ENCODE measurements around the gene NELFE. TPM values are rescaled to one million over a fixed set of nuclear protein-coding genes. Genes with fewer than 3 reads are reported as not detected.
"Not testable (repeated sequence)": the region's sequence is repeated elsewhere in the genome, so short reads cannot be mapped to it uniquely, and the experiment has no call there.

The NELFE gene
- total RNA-seq (2022) (75.3 and 82.0 TPM in 2 replicates), Bru-seq, nascent RNA (percentile 79 among the genes with signal in this experiment), BruChase-seq, experiment 1, labeled RNA remaining after a 2-hour chase (percentile 69 among the genes with signal in this experiment), BruChase-seq, experiment 2, labeled RNA remaining after a 6-hour chase (percentile 78 among the genes with signal in this experiment)
- long read RNA-seq, transcript NELFE-202 (11 exons, 1,584 nt): major isoform, 140 of 196 reads
- long read RNA-seq, partial matches to known transcripts: 10 of 196 reads
- long read RNA-seq, other reads (novel, unspliced or antisense): 43 of 196 reads

DNA sequence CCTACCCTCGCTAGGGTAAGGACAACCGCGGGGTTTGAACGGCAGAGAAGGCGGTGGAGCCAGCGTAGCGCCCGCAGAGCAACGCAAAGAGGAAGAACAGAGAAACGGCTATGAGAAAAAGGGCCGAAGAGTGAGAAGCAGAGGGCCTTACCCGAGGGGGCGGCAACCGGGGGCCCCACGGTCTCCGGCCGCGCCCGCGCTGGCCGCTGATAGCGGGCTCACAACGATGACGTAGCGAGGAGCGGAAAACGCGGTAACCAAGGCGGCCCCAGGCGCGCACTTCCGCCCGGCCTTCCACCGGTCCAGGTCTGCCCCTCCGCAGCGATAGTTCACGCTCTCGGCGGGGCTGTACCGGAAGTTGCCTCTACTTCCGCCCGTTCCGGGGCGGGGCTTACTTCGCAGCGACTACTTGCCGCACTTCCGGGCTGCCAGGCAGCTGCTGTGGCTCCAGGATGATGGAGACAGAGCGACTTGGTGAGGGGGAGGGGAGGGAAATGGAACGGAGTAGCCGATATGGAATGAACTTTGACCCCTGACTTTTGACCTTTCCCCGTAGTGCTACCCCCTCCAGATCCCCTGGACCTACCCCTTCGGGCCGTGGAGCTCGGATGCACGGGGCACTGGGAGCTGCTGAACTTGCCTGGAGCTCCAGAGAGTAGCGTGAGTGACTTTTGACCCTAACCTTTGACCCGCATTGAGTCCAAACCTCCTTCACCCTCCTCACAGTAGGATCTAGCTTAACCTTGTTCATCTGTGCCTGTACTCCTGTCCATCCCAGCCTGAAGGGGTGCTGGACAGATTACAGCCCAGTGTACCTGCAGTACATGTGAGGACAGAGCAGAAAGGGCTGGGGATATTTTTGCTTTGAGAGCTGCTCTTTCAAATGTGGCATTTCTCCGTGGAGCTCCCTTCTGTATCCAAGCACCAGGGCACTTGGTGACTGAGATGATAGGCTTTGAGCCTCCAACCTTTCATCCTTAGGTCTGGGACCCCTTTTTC lies at the start of gene NELFE, which contains the start of gene SKIC2:
Gene NELFE, minus strand, starts transcription at position 231 of the 999 bp plus-strand sequence. CDS start 525 bp downstream, outside the sequence.
Gene SKIC2, plus strand, starts transcription at position 435 of the 999 bp plus-strand sequence. Its CDS starts 18 bp downstream, at position 453.
- Mint-ChIP-seq H3K9me3 (ENCODE audit: unreplicated experiment) (no peaks in the 10 kb centered on the region), H3K4me1 (ENCODE audit: low read depth, unreplicated experiment) (peaks cover 15% of the 10 kb centered on the region), H3K36me3 (ENCODE audit: insufficient read depth, unreplicated experiment) (peaks cover 80% of the 10 kb centered on the region), H3K4me3 (ENCODE audit: unreplicated experiment) (peak within 1 kb of the TSS; percentile 99), H3K27me3 (ENCODE audit: insufficient read depth, unreplicated experiment) (no peaks in the 10 kb centered on the region), H3K27ac (ENCODE audit: unreplicated experiment) (peak within 1 kb of the TSS; percentile 98)
- Histone ChIP-seq H3K9me3 (no peaks in the 10 kb centered on the region), H3K4me3 (ENCODE audit: low read depth, low read length) (peak within 1 kb of the TSS; percentile 74), H3K4me1 (peaks cover 3% of the 10 kb centered on the region; the same call in 1 of the 2 replicates), H3K36me3 (ENCODE audit: control insufficient read depth, insufficient read depth, low read length) (peaks cover 11% of the 10 kb centered on the region), H3K27me3 (replicated peaks; ENCODE audit: control insufficient read depth, insufficient read depth, low read length) (no peaks in the 10 kb centered on the region)
- POLR2A ChIA-PET: interaction anchor here (0.5 to 2.6 kb wide), 6 partner anchors 11 to 61 kb away, joined by 3 to 18 read pairs (median 6); partner anchors contain the start of genes CFB, DXO and ZBTB12
- TF ChIP-seq, protein P1, sequence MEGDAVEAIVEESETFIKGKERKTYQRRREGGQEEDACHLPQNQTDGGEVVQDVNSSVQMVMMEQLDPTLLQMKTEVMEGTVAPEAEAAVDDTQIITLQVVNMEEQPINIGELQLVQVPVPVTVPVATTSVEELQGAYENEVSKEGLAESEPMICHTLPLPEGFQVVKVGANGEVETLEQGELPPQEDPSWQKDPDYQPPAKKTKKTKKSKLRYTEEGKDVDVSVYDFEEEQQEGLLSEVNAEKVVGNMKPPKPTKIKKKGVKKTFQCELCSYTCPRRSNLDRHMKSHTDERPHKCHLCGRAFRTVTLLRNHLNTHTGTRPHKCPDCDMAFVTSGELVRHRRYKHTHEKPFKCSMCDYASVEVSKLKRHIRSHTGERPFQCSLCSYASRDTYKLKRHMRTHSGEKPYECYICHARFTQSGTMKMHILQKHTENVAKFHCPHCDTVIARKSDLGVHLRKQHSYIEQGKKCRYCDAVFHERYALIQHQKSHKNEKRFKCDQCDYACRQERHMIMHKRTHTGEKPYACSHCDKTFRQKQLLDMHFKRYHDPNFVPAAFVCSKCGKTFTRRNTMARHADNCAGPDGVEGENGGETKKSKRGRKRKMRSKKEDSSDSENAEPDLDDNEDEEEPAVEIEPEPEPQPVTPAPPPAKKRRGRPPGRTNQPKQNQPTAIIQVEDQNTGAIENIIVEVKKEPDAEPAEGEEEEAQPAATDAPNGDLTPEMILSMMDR (IDR thresholded peaks at IDR 0.05; ENCODE audit: insufficient read depth in 1 of 2, low read depth in 1 of 2, low read length in 1 of 2, severe bottlenecking in 1 of 2, unreplicated experiment in 1 of 2): no peak
- CTCF ChIA-PET: interaction anchor here (0.6 to 1.7 kb wide), 5 partner anchors 13 to 802 kb away, joined by 3 to 5 read pairs (median 4); partner anchors contain the start of gene CFB
- TSS peak; percentile 54 for BruUV-seq (replicated peaks)
- DNase-seq: peak; percentile 98
- intact Hi-C loops (cut with micrococcal nuclease; ENCODE audit: unreplicated experiment): loop anchor here (1.0 kb wide), 2 partner anchors 13 to 14 kb away; partner anchors contain the start of gene DXO

DNA sequence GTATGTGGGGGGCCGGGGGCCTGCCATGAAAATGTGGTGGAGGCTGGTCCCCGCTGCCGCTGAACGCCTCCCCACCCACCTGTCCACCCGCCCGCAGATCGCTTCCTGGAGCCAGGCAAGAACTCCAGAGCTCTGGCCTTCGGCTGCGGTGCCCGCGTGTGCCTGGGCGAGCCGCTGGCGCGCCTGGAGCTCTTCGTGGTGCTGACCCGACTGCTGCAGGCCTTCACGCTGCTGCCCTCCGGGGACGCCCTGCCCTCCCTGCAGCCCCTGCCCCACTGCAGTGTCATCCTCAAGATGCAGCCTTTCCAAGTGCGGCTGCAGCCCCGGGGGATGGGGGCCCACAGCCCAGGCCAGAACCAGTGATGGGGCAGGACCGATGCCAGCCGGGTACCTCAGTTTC lies 49.3 kb upstream of the NELFE start:
- H3K4me3 Mint-ChIP-seq (ENCODE audit: unreplicated experiment); intact Hi-C loops (cut with micrococcal nuclease; ENCODE audit: unreplicated experiment): not testable (repeated sequence)

GRCh38 chr6:32007086-32007485 lies 48.3 kb upstream of the NELFE start:
- H3K4me1 ChIP-seq; H3K9me3 Mint-ChIP-seq (ENCODE audit: unreplicated experiment); H3K36me3 ChIP-seq (ENCODE audit: control insufficient read depth, insufficient read depth, low read length); CTCF ChIA-PET; H3K9me3 ChIP-seq; H3K4me1 Mint-ChIP-seq (ENCODE audit: low read depth, unreplicated experiment); H3K4me3 ChIP-seq (ENCODE audit: low read depth, low read length); H3K27ac Mint-ChIP-seq (ENCODE audit: unreplicated experiment); POLR2A ChIA-PET; H3K27me3 Mint-ChIP-seq (ENCODE audit: insufficient read depth, unreplicated experiment); H3K27me3 ChIP-seq (replicated peaks; ENCODE audit: control insufficient read depth, insufficient read depth, low read length); H3K36me3 Mint-ChIP-seq (ENCODE audit: insufficient read depth, unreplicated experiment); BruUV-seq (replicated peaks); H3K4me3 Mint-ChIP-seq (ENCODE audit: unreplicated experiment); intact Hi-C loops (cut with micrococcal nuclease; ENCODE audit: unreplicated experiment): not testable (repeated sequence)
- peak; percentile 11 to 40 for DNase-seq

More for the DNA sequence above, 49.3 kb upstream of the NELFE start:
- H3K9me3 ChIP-seq; POLR2A ChIA-PET; H3K27me3 Mint-ChIP-seq (ENCODE audit: insufficient read depth, unreplicated experiment); H3K27me3 ChIP-seq (replicated peaks; ENCODE audit: control insufficient read depth, insufficient read depth, low read length); H3K4me3 ChIP-seq (ENCODE audit: low read depth, low read length); H3K36me3 Mint-ChIP-seq (ENCODE audit: insufficient read depth, unreplicated experiment); H3K4me1 ChIP-seq; H3K27ac Mint-ChIP-seq (ENCODE audit: unreplicated experiment); DNase-seq; H3K9me3 Mint-ChIP-seq (ENCODE audit: unreplicated experiment); H3K4me1 Mint-ChIP-seq (ENCODE audit: low read depth, unreplicated experiment); BruUV-seq (replicated peaks); H3K36me3 ChIP-seq (ENCODE audit: control insufficient read depth, insufficient read depth, low read length); CTCF ChIA-PET: not testable (repeated sequence)

DNA sequence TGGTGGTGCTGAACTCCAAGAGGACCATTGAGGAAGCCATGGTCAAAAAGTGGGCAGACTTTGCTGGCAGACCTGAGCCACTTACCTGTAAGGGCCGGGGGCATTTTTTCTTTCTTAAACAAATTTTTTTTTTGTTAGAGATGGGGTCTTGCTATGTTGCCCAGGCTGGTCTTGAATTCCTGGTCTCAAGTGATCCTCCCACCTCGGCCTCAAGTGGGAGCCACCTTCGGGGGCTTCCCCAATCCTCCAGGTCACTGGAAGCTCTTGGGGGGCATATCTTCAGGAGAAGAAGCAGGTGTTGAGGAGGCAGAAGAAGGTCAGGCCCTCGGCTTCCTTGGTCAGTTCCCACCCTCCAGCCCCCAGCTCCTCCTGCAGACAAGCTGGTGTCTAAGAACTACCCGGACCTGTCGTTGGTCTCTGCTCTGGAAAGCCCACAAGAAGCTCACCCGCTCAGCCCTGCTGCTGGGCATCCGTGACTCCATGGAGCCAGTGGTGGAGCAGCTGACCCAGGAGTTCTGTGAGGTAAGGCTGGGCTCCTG lies 47.3 kb upstream of the NELFE start:
- H3K4me3 ChIP-seq (ENCODE audit: low read depth, low read length); H3K9me3 ChIP-seq; H3K36me3 ChIP-seq (ENCODE audit: control insufficient read depth, insufficient read depth, low read length); H3K36me3 Mint-ChIP-seq (ENCODE audit: insufficient read depth, unreplicated experiment); H3K9me3 Mint-ChIP-seq (ENCODE audit: unreplicated experiment); BruUV-seq (replicated peaks); H3K27ac Mint-ChIP-seq (ENCODE audit: unreplicated experiment); H3K27me3 Mint-ChIP-seq (ENCODE audit: insufficient read depth, unreplicated experiment); intact Hi-C loops (cut with micrococcal nuclease; ENCODE audit: unreplicated experiment); H3K27me3 ChIP-seq (replicated peaks; ENCODE audit: control insufficient read depth, insufficient read depth, low read length); H3K4me3 Mint-ChIP-seq (ENCODE audit: unreplicated experiment); H3K4me1 ChIP-seq; H3K4me1 Mint-ChIP-seq (ENCODE audit: low read depth, unreplicated experiment): not testable (repeated sequence)
- ChIA-PET CTCF (interaction anchor here (0.6 kb wide), 1 partner anchor 88 kb away, joined by 4 read pairs; no protein-coding TSS in a partner anchor), POLR2A (interaction anchor here (1.1 kb wide), 1 partner anchor 34 kb away, joined by 6 read pairs; the partner anchor contains the start of gene DXO)
- DNase-seq: peak; percentile 0 to 38

GRCh38 chr6:32005538-32005880 lies 46.7 kb upstream of the NELFE start:
- H3K36me3 ChIP-seq (ENCODE audit: control insufficient read depth, insufficient read depth, low read length); H3K27ac Mint-ChIP-seq (ENCODE audit: unreplicated experiment); CTCF ChIA-PET; BruUV-seq (replicated peaks); H3K4me1 Mint-ChIP-seq (ENCODE audit: low read depth, unreplicated experiment); H3K9me3 ChIP-seq; H3K27me3 Mint-ChIP-seq (ENCODE audit: insufficient read depth, unreplicated experiment); H3K9me3 Mint-ChIP-seq (ENCODE audit: unreplicated experiment); H3K4me1 ChIP-seq; intact Hi-C loops (cut with micrococcal nuclease; ENCODE audit: unreplicated experiment); H3K36me3 Mint-ChIP-seq (ENCODE audit: insufficient read depth, unreplicated experiment); H3K4me3 ChIP-seq (ENCODE audit: low read depth, low read length); H3K27me3 ChIP-seq (replicated peaks; ENCODE audit: control insufficient read depth, insufficient read depth, low read length); H3K4me3 Mint-ChIP-seq (ENCODE audit: unreplicated experiment): not testable (repeated sequence)
- POLR2A ChIA-PET: interaction anchor here (1.1 kb wide), 1 partner anchor 34 kb away, joined by 6 read pairs; the partner anchor contains the start of gene DXO
- peak; percentile 2 to 20 for DNase-seq

Measured in Caco-2 (cell line).